Vagina (tissue), 2 donors: ENCODE measurements around the gene ELP1.

Experiments used
- CTCF ChIP-seq, 3 experiments: fragments of 450-650 bp in 2 of 3; fragments of 200-600 bp in 1 of 3; sonication (generic) in 1 of 3; IDR thresholded peaks; one replicate each; pipeline ENCODE4 v1.5.1; 2017 to 2019; ENCODE audit warnings: antibody characterized with exemption in 3 of 3, mild to moderate bottlenecking in 2 of 3, moderate library complexity in 2 of 3
- POLR2A ChIP-seq, 2 donors: fragments of 450-650 bp; IDR thresholded peaks; one replicate each; pipeline ENCODE4 v1.6.1; 2017; ENCODE audit warnings: antibody characterized with exemption in 2 of 2, mild to moderate bottlenecking in 2 of 2, moderate library complexity in 2 of 2

- TF ChIP-seq POLR2A (IDR thresholded peaks at IDR 0.05), result no peak
- TF ChIP-seq CTCF (IDR thresholded peaks at IDR 0.05), result no peak
Observed at GRCh38 chr9:108961151-108961550, 27.2 kb upstream of the ELP1 start.
